K562 (cell line): Measurements from ENCODE around the gene COX6A2. TPM values are rescaled to one million over a fixed set of nuclear protein-coding genes. Genes with fewer than 3 reads are reported as not detected.

Experiments
- ATF7 ChIP-seq: fragments of 450-650 bp; IDR thresholded peaks from 2 replicates; pipeline ENCODE4 v1.7.1; 2014; ENCODE audit warnings: mild to moderate bottlenecking, moderate library complexity
- CHD2 ChIP-seq: IDR thresholded peaks from 2 replicates; pipeline ENCODE4 v1.6.1; 2011; ENCODE audit warnings: low read depth, low read length
- COPS2 ChIP-seq: fragments of 450-650 bp; conservative IDR thresholded peaks from 2 replicates; pipeline ENCODE4 v1.6.1; 2016; ENCODE audit warnings: mild to moderate bottlenecking, moderate library complexity
- HDAC8 ChIP-seq: fragments of 450-650 bp; IDR thresholded peaks from 2 replicates; pipeline ENCODE4 v1.6.1; 2016; ENCODE audit warnings: mild to moderate bottlenecking, missing genetic modification characterization, moderate library complexity, missing compliant biosample characterization
- SIN3A ChIP-seq, 2 experiments: fragments of 150-350 bp in 1 of 2; IDR thresholded peaks; 2 replicates each; pipeline ENCODE4 v1.6.1; 2011 to 2016; ENCODE audit warnings: borderline replicate concordance in 2 of 2, low read depth in 2 of 2, low read length in 2 of 2, mild to moderate bottlenecking in 2 of 2, moderate library complexity in 2 of 2; ENCODE audit not compliant: control insufficient read depth in 1 of 2
- SRSF3 ChIP-seq: fragments of 200-400 bp; formaldehyde crosslinking; IDR thresholded peaks from 2 replicates; pipeline ENCODE4 v1.6.1; 2016; ENCODE audit warnings: mild to moderate bottlenecking, low read length, moderate library complexity; ENCODE audit not compliant: insufficient read depth
- ZC3H4 ChIP-seq: sonication (generic); formaldehyde crosslinking; IDR thresholded peaks from 2 replicates; pipeline ENCODE4 v1.9.0; 2021; ENCODE audit warnings: missing genetic modification reagents, borderline replicate concordance
- ZEB2 ChIP-seq: fragments of 450-650 bp; IDR thresholded peaks from 2 replicates; pipeline ENCODE4 v1.6.1; 2016
- polyA plus RNA-seq, 8 experiments: library from polyadenylated mRNA; depleted of rRNA in 4 of 8; stranded (reverse) in 5 of 8; unstranded in 3 of 8; fragments of >200 nt; fragmentation: Nextera tagmentation in 2 of 8; fragmentation: Illumina TruSeq in 1 of 8; extraction: Ambion mirVana in 2 of 8; extraction: Trizol in 1 of 8; gene quantifications; 2 replicates each; pipeline versions ENCODE4 v1.2.1 to v1.2.3, GENCODE V29; 2011 to 2014; ENCODE audit warnings: inconsistent platforms in 1 of 8, missing spikeins in 1 of 8
- total RNA-seq, 7 experiments: library from RNA; depleted of rRNA in 6 of 7; stranded (reverse); fragments of >200 nt in 6 of 7; fragmentation: Illumina TruSeq in 2 of 7; extraction: Trizol in 2 of 7; gene quantifications; 2 replicates each; pipeline versions ENCODE4 v1.2.1 to v1.2.3, GENCODE V29; 2011 to 2021; ENCODE audit warnings: low replicate concordance in 1 of 7
- TF ChIP-seq, protein P1 (sequence below): fragments of 250-450 bp; sonication (Bioruptor Pico); IDR thresholded peaks from 2 replicates; pipeline ENCODE4 v1.4.0; 2020
- TF ChIP-seq, protein P2 (sequence below): fragments of 450-650 bp; conservative IDR thresholded peaks from 2 replicates; pipeline ENCODE4 v1.6.1; 2016; ENCODE audit warnings: missing genetic modification characterization, low read depth, mild to moderate bottlenecking, control low read depth, missing compliant biosample characterization
- TF ChIP-seq, protein P3 (sequence below): fragments of 450-650 bp; IDR thresholded peaks from 2 replicates; pipeline ENCODE4 v1.6.1; 2016; ENCODE audit warnings: borderline replicate concordance
- TF ChIP-seq, protein P4 (sequence below), 2 experiments: fragments of 450-650 bp; IDR thresholded peaks; 2 replicates each; pipeline ENCODE4 v1.6.1; 2018; ENCODE audit warnings: mild to moderate bottlenecking in 2 of 2, low read depth in 1 of 2; ENCODE audit not compliant: partially characterized antibody in 2 of 2

The COX6A2 gene
- total and polyA plus RNA-seq, 9 of the 15 experiments (the other 6 are each of a cell fraction or from before 2014, with no cell fraction given): not detected

DNA sequence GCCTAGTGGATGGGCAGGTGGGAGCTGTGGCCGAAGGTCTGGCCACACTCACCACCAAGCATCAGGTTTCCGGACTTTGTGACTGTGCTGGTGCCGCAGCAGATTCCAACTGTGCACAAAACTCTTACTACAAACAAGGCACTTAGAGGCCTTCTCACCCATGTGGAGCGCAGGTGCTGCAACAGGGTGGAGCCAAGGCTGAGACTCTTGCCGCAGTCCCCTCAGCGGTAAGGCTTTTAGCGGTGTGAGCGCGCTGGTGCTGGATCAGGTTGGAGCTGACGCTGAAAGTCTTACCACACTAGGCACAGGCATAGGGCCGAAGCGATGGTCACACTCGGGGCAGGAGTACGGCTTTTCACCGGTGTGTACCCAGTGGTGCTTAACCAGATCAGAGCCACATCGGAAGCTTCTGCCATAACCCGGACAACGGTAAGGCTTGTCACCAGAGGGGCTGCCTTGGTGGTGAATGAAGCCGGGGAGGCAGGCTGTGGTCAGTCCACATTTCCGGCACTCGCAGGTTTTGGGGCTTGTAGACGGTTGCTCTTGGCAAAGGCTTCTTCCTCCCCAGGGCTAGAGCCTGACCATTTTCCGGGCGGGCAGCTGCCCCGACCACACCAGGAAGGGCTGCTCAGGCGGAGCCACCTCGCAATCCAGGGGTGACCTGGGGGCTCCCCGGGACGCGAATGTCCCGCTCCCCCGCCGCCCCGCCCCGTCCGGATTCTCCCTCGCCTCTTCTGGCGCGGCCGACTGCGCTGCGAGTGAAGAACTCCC is 30.1 kb upstream of the COX6A2 start (continued):
- TF ChIP-seq, protein P1, sequence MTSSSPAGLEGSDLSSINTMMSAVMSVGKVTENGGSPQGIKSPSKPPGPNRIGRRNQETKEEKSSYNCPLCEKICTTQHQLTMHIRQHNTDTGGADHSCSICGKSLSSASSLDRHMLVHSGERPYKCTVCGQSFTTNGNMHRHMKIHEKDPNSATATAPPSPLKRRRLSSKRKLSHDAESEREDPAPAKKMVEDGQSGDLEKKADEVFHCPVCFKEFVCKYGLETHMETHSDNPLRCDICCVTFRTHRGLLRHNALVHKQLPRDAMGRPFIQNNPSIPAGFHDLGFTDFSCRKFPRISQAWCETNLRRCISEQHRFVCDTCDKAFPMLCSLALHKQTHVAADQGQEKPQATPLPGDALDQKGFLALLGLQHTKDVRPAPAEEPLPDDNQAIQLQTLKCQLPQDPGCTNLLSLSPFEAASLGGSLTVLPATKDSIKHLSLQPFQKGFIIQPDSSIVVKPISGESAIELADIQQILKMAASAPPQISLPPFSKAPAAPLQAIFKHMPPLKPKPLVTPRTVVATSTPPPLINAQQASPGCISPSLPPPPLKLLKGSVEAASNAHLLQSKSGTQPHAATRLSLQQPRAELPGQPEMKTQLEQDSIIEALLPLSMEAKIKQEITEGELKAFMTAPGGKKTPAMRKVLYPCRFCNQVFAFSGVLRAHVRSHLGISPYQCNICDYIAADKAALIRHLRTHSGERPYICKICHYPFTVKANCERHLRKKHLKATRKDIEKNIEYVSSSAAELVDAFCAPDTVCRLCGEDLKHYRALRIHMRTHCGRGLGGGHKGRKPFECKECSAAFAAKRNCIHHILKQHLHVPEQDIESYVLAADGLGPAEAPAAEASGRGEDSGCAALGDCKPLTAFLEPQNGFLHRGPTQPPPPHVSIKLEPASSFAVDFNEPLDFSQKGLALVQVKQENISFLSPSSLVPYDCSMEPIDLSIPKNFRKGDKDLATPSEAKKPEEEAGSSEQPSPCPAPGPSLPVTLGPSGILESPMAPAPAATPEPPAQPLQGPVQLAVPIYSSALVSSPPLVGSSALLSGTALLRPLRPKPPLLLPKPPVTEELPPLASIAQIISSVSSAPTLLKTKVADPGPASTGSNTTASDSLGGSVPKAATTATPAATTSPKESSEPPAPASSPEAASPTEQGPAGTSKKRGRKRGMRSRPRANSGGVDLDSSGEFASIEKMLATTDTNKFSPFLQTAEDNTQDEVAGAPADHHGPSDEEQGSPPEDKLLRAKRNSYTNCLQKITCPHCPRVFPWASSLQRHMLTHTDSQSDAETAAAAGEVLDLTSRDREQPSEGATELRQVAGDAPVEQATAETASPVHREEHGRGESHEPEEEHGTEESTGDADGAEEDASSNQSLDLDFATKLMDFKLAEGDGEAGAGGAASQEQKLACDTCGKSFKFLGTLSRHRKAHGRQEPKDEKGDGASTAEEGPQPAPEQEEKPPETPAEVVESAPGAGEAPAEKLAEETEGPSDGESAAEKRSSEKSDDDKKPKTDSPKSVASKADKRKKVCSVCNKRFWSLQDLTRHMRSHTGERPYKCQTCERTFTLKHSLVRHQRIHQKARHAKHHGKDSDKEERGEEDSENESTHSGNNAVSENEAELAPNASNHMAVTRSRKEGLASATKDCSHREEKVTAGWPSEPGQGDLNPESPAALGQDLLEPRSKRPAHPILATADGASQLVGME: 0 out of 2 replicates have a peak, but pooled peaks have one; percentile 63
- TF ChIP-seq COPS2 (no peak), SIN3A (IDR thresholded peaks at IDR 0.05; ENCODE audit: borderline replicate concordance in 2 of 2, control insufficient read depth in 1 of 2, low read depth in 2 of 2, low read length in 2 of 2) (peak in 1 of 2 experiments; percentile 61; a peak in 1 of 4 replicates), CHD2 (no peak), SRSF3 (0 out of 2 replicates have a peak, but pooled peaks have one; percentile 9), ZC3H4 (no peak), ATF7 (peak; percentile 86), HDAC8 (tag) (no peak), ZEB2 (no peak)
- TF ChIP-seq, protein P2, sequence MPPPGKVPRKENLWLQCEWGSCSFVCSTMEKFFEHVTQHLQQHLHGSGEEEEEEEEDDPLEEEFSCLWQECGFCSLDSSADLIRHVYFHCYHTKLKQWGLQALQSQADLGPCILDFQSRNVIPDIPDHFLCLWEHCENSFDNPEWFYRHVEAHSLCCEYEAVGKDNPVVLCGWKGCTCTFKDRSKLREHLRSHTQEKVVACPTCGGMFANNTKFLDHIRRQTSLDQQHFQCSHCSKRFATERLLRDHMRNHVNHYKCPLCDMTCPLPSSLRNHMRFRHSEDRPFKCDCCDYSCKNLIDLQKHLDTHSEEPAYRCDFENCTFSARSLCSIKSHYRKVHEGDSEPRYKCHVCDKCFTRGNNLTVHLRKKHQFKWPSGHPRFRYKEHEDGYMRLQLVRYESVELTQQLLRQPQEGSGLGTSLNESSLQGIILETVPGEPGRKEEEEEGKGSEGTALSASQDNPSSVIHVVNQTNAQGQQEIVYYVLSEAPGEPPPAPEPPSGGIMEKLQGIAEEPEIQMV (tag): peak; percentile 48; the same call in 1 of the 2 replicates
- TF ChIP-seq, protein P3, sequence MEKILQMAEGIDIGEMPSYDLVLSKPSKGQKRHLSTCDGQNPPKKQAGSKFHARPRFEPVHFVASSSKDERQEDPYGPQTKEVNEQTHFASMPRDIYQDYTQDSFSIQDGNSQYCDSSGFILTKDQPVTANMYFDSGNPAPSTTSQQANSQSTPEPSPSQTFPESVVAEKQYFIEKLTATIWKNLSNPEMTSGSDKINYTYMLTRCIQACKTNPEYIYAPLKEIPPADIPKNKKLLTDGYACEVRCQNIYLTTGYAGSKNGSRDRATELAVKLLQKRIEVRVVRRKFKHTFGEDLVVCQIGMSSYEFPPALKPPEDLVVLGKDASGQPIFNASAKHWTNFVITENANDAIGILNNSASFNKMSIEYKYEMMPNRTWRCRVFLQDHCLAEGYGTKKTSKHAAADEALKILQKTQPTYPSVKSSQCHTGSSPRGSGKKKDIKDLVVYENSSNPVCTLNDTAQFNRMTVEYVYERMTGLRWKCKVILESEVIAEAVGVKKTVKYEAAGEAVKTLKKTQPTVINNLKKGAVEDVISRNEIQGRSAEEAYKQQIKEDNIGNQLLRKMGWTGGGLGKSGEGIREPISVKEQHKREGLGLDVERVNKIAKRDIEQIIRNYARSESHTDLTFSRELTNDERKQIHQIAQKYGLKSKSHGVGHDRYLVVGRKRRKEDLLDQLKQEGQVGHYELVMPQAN: peak; percentile 38; the same call in 1 of the 2 replicates
- TF ChIP-seq, protein P4, sequence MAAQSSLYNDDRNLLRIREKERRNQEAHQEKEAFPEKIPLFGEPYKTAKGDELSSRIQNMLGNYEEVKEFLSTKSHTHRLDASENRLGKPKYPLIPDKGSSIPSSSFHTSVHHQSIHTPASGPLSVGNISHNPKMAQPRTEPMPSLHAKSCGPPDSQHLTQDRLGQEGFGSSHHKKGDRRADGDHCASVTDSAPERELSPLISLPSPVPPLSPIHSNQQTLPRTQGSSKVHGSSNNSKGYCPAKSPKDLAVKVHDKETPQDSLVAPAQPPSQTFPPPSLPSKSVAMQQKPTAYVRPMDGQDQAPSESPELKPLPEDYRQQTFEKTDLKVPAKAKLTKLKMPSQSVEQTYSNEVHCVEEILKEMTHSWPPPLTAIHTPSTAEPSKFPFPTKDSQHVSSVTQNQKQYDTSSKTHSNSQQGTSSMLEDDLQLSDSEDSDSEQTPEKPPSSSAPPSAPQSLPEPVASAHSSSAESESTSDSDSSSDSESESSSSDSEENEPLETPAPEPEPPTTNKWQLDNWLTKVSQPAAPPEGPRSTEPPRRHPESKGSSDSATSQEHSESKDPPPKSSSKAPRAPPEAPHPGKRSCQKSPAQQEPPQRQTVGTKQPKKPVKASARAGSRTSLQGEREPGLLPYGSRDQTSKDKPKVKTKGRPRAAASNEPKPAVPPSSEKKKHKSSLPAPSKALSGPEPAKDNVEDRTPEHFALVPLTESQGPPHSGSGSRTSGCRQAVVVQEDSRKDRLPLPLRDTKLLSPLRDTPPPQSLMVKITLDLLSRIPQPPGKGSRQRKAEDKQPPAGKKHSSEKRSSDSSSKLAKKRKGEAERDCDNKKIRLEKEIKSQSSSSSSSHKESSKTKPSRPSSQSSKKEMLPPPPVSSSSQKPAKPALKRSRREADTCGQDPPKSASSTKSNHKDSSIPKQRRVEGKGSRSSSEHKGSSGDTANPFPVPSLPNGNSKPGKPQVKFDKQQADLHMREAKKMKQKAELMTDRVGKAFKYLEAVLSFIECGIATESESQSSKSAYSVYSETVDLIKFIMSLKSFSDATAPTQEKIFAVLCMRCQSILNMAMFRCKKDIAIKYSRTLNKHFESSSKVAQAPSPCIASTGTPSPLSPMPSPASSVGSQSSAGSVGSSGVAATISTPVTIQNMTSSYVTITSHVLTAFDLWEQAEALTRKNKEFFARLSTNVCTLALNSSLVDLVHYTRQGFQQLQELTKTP (IDR thresholded peaks at IDR 0.05; ENCODE audit: low read depth in 1 of 2, partially characterized antibody in 2 of 2): no peak
